NB4 (cell line): ENCODE measurements around the gene TGIF2.

Experiments used
- POLR2A ChIP-seq: IDR thresholded peaks from 2 replicates; pipeline ENCODE4 v1.6.1; 2011; ENCODE audit warnings: mild to moderate bottlenecking; ENCODE audit not compliant: insufficient read length; ENCODE audit errors: extremely low read depth
- TF ChIP-seq, protein P1 (sequence below): IDR thresholded peaks from one replicate; pipeline ENCODE4 v1.5.1; 2012; ENCODE audit warnings: low read depth, low read length

GRCh38 chr20:36527331-36528125 is 45.9 kb upstream of the TGIF2 start:
- TF ChIP-seq POLR2A, result no peak
- TF ChIP-seq, protein P1, sequence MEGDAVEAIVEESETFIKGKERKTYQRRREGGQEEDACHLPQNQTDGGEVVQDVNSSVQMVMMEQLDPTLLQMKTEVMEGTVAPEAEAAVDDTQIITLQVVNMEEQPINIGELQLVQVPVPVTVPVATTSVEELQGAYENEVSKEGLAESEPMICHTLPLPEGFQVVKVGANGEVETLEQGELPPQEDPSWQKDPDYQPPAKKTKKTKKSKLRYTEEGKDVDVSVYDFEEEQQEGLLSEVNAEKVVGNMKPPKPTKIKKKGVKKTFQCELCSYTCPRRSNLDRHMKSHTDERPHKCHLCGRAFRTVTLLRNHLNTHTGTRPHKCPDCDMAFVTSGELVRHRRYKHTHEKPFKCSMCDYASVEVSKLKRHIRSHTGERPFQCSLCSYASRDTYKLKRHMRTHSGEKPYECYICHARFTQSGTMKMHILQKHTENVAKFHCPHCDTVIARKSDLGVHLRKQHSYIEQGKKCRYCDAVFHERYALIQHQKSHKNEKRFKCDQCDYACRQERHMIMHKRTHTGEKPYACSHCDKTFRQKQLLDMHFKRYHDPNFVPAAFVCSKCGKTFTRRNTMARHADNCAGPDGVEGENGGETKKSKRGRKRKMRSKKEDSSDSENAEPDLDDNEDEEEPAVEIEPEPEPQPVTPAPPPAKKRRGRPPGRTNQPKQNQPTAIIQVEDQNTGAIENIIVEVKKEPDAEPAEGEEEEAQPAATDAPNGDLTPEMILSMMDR, result no peak
